GM12892 (cell line): ENCODE results near the gene BCAS4.
"Not testable (repeated sequence)": the region's sequence is repeated elsewhere in the genome, so short reads cannot be mapped to it uniquely, and the experiment has no call there.

Source experiments
- DNase-seq: peaks from one replicate; pipeline ENCODE4 v3.0.0; 2011; ENCODE audit not compliant: insufficient read length
- FAIRE-seq: peaks from 2 replicates; lab custom pipeline; 2011; peaks lifted over from hg19 to GRCh38; lab: Jason Lieb, UNC
- POLR2A ChIP-seq: IDR thresholded peaks from 2 replicates; pipeline ENCODE4 v1.6.1; 2011; ENCODE audit warnings: low read depth, low read length, control low read depth
- POLR2AphosphoS5 ChIP-seq: IDR thresholded peaks from 2 replicates; pipeline ENCODE4 v1.6.1; 2011; ENCODE audit warnings: low read depth, low read length, control low read depth
- TAF1 ChIP-seq: IDR thresholded peaks from 2 replicates; pipeline ENCODE4 v1.6.1; 2011; ENCODE audit warnings: low read depth, mild to moderate bottlenecking, control low read depth, low read length, borderline replicate concordance

Gene BCAS4

GRCh38 chr20:50777373-50777772 lies 17.5 kb upstream of the BCAS4 start:
- FAIRE-seq = no peak
- TF ChIP-seq POLR2A (no peak), TAF1 (no peak), POLR2AphosphoS5 (no peak)

GRCh38 chr20:50778994-50779393 lies 15.9 kb upstream of the BCAS4 start:
- FAIRE-seq, DNase-seq: not testable (repeated sequence)

More at GRCh38 chr20:50777373-50777772, 17.5 kb upstream of the BCAS4 start:
- no peak for DNase-seq

- TF ChIP-seq POLR2A = no peak
- TF ChIP-seq TAF1 = no peak
- no peak for TF ChIP-seq POLR2AphosphoS5
- DNase-seq (no peak), FAIRE-seq (no peak)
Measured at GRCh38 chr20:50783390-50783789, 11.5 kb upstream of the BCAS4 start.

GRCh38 chr20:50783903-50784302 lies 11.0 kb upstream of the BCAS4 start:
- no peak for TF ChIP-seq POLR2A
- no peak for TF ChIP-seq TAF1
- no peak for TF ChIP-seq POLR2AphosphoS5
- DNase-seq = no peak
- FAIRE-seq = no peak

GRCh38 chr20:50784464-50784863 lies 10.4 kb upstream of the BCAS4 start:
- TF ChIP-seq TAF1 (no peak), POLR2AphosphoS5 (no peak), POLR2A (no peak)
- no peak for FAIRE-seq
- DNase-seq = no peak

GRCh38 chr20:50786703-50787102 lies 8.2 kb upstream of the BCAS4 start:
- DNase-seq = no peak
- TF ChIP-seq POLR2AphosphoS5 (no peak), POLR2A (no peak), TAF1 (no peak)
- FAIRE-seq = no peak

- no peak for FAIRE-seq
- TF ChIP-seq POLR2A (no peak), TAF1 (no peak), POLR2AphosphoS5 (no peak)
- DNase-seq = no peak
Measured at GRCh38 chr20:50787181-50787580, 7.7 kb upstream of the BCAS4 start.

GRCh38 chr20:50788045-50788991 lies 6.5 kb upstream of the BCAS4 start:
- no peak for TF ChIP-seq POLR2A
- no peak for TF ChIP-seq TAF1
- TF ChIP-seq POLR2AphosphoS5 = no peak
- DNase-seq (no peak), FAIRE-seq (no peak)

GRCh38 chr20:50789968-50790650 lies 4.8 kb upstream of the BCAS4 start:
- no peak for TF ChIP-seq TAF1
- no peak for TF ChIP-seq POLR2A
- TF ChIP-seq POLR2AphosphoS5 = no peak
- no peak for DNase-seq
- FAIRE-seq = no peak

GRCh38 chr20:50790651-50791277 lies 4.1 kb upstream of the BCAS4 start:
- TF ChIP-seq POLR2AphosphoS5 (peak; percentile 61; the same call in 1 of the 2 replicates), POLR2A (peak; percentile 76; the same call in 1 of the 2 replicates), TAF1 (peak; percentile 45; the same call in 1 of the 2 replicates)
- FAIRE-seq (peak; percentile 84), DNase-seq (peak; percentile 91)

- DNase-seq = no peak
- FAIRE-seq = no peak
- no peak for TF ChIP-seq POLR2AphosphoS5
- no peak for TF ChIP-seq TAF1
- TF ChIP-seq POLR2A = no peak
Measured at GRCh38 chr20:50792708-50793574, 1.9 kb upstream of the BCAS4 start.

- DNase-seq, FAIRE-seq: not testable (repeated sequence)
Measured at GRCh38 chr20:50793575-50794016, 1.3 kb upstream of the BCAS4 start.
